LNCAP (cell line): ENCODE data around the gene SPPL3.

Source experiments
- CTCF ChIP-seq: fragments of 450-650 bp; IDR thresholded peaks from 2 replicates; pipeline ENCODE4 v1.5.1; 2017; ENCODE audit warnings: mild to moderate bottlenecking

SPPL3 gene

GRCh38 chr12:120845696-120846095 lies 58.5 kb downstream of the SPPL3 start:
- TF ChIP-seq CTCF, result no peak

GRCh38 chr12:120844768-120845449 lies 59.2 kb downstream of the SPPL3 start:
- TF ChIP-seq CTCF, result no peak

GRCh38 chr12:120844297-120844696 lies 59.9 kb downstream of the SPPL3 start:
- TF ChIP-seq CTCF, result no peak

- TF ChIP-seq CTCF, result no peak
Measured at GRCh38 chr12:120843472-120843871, 60.7 kb downstream of the SPPL3 start.

GRCh38 chr12:120842595-120842994 lies 61.6 kb downstream of the SPPL3 start:
- TF ChIP-seq CTCF, result no peak

- no peak for TF ChIP-seq CTCF
Measured at GRCh38 chr12:120841525-120841924, 62.6 kb downstream of the SPPL3 start.

- TF ChIP-seq CTCF, result no peak
Measured at GRCh38 chr12:120839503-120839902, 64.7 kb downstream of the SPPL3 start.
